ENCODE data around the gene SOCS4.

The SOCS4 gene

DNA sequence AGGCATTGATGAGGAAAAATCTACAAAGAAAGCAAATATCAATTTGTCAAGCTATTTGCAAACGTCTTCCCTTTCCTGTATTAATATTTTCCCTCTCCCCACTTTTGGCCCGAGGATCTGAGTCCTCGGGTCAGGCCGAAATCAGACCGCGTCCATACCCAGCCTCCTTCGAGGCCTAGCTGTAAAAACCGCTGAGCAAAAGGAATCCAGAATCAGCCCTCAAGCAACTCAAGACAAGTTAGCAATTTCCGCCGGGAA is 24.1 kb downstream of the SOCS4 start:
- TF ChIP-seq, protein P1, sequence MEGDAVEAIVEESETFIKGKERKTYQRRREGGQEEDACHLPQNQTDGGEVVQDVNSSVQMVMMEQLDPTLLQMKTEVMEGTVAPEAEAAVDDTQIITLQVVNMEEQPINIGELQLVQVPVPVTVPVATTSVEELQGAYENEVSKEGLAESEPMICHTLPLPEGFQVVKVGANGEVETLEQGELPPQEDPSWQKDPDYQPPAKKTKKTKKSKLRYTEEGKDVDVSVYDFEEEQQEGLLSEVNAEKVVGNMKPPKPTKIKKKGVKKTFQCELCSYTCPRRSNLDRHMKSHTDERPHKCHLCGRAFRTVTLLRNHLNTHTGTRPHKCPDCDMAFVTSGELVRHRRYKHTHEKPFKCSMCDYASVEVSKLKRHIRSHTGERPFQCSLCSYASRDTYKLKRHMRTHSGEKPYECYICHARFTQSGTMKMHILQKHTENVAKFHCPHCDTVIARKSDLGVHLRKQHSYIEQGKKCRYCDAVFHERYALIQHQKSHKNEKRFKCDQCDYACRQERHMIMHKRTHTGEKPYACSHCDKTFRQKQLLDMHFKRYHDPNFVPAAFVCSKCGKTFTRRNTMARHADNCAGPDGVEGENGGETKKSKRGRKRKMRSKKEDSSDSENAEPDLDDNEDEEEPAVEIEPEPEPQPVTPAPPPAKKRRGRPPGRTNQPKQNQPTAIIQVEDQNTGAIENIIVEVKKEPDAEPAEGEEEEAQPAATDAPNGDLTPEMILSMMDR (IDR thresholded peaks at IDR 0.05; ENCODE audit: insufficient read depth, low read depth, low read length, missing control alignments) = no peak
- peak overlapping the region; percentile 67 for H3K4me3 ChIP-seq (ENCODE audit: low read length)
- no peak for DNase-seq (ENCODE audit: low read depth)

DNA sequence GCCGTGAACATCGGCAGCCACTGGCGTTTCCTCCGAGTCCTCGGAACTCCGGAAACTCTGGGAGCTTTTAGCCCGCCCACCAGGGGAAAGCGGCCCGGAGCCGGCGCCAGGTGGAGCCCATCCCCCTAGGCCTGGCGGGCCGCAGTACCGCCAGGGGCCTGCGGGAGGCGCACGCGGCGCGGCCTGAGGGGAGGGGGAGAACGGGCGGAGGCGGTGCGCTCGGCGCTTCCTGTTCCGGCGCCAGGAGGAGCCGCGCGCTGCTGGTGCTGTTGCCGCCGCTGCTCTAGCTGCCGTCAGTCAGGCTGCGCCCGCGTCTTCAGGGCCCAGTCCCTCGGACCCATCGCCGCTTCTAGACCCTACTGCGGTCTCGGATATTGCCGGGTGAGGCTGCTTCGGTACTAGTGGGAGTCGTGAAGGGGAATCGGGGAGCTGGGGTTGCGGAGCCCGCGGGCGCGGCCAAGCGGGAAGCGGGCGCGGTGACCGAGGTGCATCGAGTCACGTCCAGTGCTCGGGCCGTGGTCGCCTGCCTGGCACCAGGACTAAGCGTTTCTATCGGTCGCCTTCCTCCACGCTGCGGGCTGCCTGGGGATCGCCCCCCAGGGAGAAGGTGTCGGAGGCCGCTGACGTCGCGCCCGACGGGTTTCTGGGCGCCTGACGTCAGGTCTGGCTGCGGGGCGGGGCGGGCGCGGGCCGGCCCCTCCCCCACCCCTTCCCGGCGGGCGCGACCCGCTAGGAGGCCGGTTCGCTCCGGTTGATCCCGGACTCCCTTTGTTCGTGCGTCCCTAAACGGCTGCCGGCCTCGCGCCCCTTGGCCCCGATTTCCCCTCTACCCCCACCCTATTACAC is 24.6 kb downstream of the SOCS4 start, which contains the start of gene MAPK1IP1L:
MAPK1IP1L (plus strand) TSS at position 225 of the 846 bp plus-strand sequence. CDS start 10,037 bp downstream, outside the sequence.
- DNase-seq (ENCODE audit: low read depth) = peak; percentile 92

DNA sequence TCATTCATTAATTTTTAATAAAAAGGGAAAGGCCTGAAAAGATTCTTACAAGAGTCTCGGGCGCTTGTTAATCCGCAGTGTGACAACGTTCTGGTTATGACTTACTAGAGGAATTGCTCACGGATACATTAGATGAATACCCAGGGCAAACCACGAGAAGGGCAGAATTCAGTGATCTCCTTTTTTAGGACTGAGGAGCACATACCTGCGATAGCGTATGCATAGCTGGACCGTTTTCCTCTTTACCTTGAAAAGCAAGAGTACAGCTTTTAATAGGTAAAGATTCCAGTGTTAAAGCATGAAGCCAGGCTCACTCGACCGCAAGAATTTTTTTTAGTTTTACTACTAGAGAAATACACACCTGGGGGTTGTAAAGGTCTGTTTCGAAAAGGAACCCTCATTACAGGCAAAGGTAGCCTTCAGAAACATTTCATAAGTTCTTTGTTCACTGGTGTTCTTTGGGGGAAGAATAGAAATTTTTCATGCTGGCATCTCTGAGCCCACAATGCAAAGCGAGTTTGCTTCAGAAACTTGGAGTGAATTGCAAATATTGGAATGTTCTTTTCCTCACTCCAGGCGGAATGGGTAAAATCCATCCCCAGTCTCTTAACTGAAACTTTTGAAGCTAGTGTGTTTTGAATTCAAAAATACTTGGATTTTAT is 25.4 kb downstream of the SOCS4 start:
- TF ChIP-seq, protein P1 (IDR thresholded peaks at IDR 0.05; ENCODE audit: insufficient read depth, low read depth, low read length, missing control alignments) = no peak
- peak; percentile 39 for DNase-seq (ENCODE audit: low read depth)
- peak overlapping the region; percentile 67 for H3K4me3 ChIP-seq (ENCODE audit: low read length)

More for the DNA sequence above, 24.6 kb downstream of the SOCS4 start, which contains the start of gene MAPK1IP1L:
- peak within 1 kb of the TSS; percentile 67 for H3K4me3 ChIP-seq (ENCODE audit: low read length)
- TF ChIP-seq, protein P1 (IDR thresholded peaks at IDR 0.05; ENCODE audit: insufficient read depth, low read depth, low read length, missing control alignments) = peak; percentile 65

DNA sequence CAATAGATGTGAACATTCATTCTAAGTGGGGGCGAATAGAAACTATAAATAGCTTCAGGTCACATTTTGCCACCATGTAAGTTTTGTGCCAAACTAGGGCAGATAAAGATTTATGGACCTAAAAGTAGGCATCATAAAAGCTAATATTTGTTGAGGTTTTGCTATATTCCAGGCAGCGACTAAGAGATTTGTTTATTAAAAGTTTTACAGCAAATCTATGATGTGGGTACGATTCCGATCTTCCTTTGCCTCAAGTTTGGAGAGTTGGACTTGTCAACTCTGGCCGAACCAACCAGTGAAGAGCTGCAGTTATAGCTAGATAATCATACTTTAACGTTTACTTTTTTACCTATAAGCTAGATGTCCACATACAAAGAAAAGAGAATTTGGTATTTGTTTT is 26.0 kb downstream of the SOCS4 start:
- H3K4me3 ChIP-seq (ENCODE audit: low read length) = peak overlapping the region; percentile 67
- DNase-seq (ENCODE audit: low read depth) = no peak

DNA sequence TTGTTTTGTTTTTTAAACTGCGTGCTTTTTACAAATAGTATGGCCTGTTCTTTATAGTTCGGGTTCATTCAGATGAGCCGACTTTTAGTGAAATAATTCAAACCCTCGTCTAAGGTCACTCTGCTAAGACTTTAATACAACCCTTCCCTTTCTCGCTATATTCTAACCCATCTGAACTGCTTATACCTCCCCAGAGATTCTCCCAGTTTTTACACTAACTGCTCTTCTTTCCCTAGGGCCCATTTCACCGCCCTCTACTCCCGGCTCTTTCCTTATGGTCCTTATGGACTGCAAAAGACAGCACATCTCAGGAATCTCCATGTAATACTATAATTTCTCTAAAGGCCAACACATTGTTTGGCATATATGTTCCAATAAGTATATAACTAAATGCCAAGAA is 26.5 kb downstream of the SOCS4 start:
- DNase-seq (ENCODE audit: low read depth) = no peak
- peak overlapping the region; percentile 67 for H3K4me3 ChIP-seq (ENCODE audit: low read length)
- TF ChIP-seq, protein P1 (IDR thresholded peaks at IDR 0.05; ENCODE audit: insufficient read depth, low read depth, low read length, missing control alignments) = no peak

More for the DNA sequence above, 26.0 kb downstream of the SOCS4 start:
- TF ChIP-seq, protein P1 (IDR thresholded peaks at IDR 0.05; ENCODE audit: insufficient read depth, low read depth, low read length, missing control alignments) = no peak

DNA sequence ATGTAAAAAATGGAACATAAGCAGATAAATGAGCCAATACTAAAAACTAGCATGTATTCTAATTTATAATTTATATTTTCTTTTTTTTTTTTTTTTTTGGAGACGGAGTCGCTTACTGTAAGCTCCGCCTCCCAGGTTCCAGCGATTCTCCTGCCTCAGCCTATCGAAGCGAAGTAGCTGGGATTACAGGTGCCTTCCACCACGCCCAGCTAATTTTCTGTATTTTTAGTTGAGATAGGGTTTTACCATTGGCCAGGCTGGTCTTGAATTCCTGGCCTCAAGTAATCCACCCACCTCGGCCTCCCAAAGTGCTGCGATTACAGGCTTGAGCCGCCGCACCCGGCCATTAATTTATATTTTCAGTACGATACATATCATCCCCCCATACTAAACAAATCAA is 27.1 kb downstream of the SOCS4 start:
- TF ChIP-seq, protein P1 (IDR thresholded peaks at IDR 0.05; ENCODE audit: insufficient read depth, low read depth, low read length, missing control alignments) = no peak
- H3K4me3 ChIP-seq (ENCODE audit: low read length) = no peak overlapping the region
- DNase-seq (ENCODE audit: low read depth) = no peak

Data from epithelial cell of esophagus (primary cell).